HT-29 (cell line): ENCODE measurements around the gene DST. TPM values are rescaled to one million over a fixed set of nuclear protein-coding genes. Genes with fewer than 3 reads are reported as not detected.

ENCODE experiments used
- DNase-seq: peaks from one replicate; pipeline ENCODE4 v3.0.0-alpha.2; 2015; ENCODE audit warnings: low spot score
- total RNA-seq: library from RNA; depleted of rRNA; stranded (reverse); fragments of >200 nt; shearing (Covaris generic); gene quantifications from 2 replicates; pipeline ENCODE4 v1.2.3, GENCODE V29; 2014

DST gene
- total RNA-seq, 1 experiment from 2014 or later, result 33.5 TPM

GRCh38 chr6:56624046-56624727 is 18.5 kb downstream of the DST start:
- DNase-seq, result peak; percentile 81

DNA sequence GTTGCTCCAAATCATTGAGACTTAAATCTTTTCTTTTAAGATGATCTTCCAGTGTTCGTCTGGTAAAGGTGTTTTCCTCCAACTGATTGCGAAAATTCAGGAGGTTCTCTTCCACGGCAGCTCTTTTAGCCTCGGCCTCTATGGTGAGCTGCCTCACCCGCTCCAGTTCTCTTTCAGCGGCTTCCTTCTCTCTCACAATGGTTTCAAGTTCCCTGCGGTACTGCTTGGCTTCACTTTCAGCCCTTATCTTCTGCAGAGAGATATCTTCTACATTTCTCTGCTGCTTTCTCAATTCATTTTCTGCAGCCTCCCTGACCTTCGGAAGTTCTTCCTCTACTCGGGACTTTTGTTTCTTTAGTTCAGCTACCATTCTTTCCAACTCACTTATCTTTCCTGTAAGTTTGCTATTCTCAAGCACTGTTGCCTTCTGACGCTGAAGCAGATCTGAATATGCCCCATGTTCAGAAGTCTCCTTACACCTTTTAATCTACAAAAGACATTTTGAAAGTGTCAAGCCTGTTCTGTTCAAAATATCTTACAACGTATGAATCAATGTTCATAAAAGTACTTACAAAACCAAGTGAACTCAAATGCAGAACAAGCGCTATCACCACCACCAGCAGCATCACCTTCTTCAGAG is 22.3 kb downstream of the DST start:
- DNase-seq, result no peak

DNA sequence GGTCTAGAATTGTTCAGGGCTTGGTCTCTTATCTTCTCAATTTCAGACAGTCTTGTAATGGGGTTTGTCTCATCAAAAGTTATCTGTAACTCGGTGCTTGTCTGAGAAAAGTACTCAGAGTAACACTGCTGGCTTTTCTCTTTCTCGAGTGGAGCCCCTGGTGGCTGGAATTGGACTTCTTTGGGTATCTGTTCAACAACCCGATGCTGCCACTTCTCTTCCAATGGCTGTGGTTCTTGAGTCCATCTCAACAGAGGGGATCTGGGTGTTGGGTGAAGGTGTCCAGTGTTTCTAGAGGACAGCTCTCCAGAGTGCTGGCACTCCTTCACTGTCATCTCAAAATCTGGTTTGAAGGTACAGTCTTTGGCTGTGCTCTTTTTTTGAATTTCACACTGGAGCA is 24.6 kb downstream of the DST start:
- DNase-seq, result no peak

- no peak for DNase-seq
These were observed 25.7 kb downstream of the DST start for GRCh38 chr6:56616967-56617366.

DNA sequence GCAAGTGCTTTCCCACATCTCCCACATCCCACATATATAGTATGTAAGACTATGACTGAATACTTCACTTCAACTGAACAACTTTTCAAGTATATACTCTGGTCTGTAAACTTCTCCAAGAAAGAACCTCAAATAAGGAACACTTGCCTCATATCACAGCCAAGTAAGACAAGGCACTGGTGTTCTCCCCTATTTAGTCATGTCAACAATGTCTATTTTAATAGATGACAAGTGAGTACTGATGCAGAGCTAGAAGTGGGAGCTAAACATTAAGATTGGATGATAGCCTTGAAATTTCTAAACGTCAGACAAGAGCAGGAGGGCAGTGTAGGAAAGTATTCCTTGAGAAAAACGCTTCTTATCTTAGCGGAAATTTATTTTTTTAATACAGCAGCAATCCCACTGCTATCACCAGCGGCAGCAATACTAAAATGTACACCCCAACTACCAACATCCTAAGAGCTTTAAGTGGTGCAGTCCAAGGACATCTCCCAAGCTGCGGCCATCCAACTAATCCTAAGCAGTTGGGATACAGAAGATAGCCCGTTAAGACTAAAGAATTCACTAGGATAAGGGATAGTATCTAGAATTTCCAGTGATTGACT is 29.3 kb downstream of the DST start:
- no peak for DNase-seq

DNA sequence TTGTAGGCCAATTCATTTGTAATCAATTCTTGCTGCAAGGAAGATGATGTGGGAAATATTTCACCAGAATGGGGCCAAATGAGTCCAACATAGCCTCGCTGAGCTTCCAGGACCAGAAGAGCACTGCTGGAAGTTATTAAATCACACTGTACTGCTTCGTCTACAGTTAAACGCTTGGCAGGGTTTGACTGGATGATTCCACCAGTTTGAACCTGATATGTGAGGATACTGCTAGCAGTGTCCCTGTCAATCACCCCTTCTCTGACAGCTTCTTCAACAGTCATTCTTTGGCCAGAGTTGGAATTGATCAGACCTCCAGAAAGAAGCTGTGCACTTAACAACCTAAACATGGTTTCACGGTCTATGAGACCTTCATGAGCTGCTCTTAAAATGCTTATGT is 34.4 kb downstream of the DST start:
- no peak for DNase-seq

DNA sequence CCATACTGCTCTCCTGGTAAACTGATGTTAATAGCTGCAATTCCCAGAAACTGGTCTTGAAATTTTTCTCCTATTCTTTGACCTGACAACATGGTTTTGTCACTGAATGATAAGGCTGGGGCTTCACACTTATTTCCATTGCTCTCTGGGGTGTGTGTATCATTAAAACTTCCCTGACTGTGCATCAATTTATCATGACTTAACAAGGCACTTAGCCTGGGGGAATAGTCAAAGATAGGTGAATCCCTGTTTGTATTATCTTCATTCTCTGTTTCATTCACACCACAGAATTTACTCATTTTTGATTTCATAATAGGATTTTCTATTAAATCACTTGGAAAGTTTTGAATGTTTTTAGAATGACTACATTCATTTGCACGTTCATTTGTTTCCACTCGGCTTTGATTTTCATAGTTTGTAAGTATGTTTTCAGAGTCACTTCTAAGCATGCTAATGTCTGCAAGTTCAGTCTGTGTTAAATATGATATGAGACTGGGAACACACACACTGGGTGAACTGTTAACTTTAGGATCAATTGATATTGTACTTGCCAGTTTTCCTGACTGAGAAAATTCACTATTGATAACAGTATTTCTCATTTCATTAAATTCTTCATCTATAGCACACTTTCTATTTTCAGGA is 35.5 kb downstream of the DST start:
- DNase-seq, result no peak

- DNase-seq, result no peak
These were observed 37.3 kb downstream of the DST start for GRCh38 chr6:56605435-56605834.

DNA sequence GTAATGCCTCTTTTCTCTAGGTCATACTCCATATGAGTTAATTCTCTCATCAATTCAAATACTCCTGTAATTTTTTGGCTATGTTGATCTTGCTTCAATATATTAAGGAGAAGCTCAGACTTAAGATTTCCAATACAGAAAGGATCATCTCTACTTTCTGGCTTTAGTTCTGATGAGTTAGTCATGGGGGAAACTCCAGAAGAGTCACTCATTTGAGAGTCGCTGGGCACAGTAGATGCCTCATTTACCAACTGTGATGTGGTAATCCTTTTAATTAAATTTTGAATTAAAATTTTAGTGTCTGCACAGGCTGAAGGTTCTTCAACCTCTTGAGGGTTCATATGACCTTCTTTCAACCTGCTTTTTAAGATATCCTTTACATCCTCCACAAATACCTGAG is 38.5 kb downstream of the DST start:
- DNase-seq, result no peak

DNA sequence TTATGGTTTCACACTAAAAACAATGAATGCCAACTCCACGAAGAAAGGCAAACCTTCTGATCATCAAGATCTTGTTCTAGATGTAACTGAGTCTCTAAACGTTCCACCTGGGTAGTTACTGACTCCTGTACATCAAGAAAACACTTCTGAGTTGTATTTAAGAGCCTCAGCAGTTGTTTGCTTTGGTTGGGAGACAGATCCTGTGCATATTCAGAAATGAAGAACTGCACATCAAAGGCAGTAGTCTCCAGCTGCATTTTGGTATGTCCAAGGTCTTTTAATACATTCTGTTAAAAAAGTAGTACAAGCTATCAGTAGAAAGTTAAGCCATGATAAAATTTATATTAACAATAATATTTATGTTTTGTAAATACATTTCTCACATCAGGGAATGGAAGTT is 41.3 kb downstream of the DST start:
- DNase-seq, result no peak

- peak; percentile 85 for DNase-seq
These were observed 47.1 kb downstream of the DST start for GRCh38 chr6:56595490-56596122.

GRCh38 chr6:56594699-56595098 is 48.0 kb downstream of the DST start:
- DNase-seq, result no peak

DNA sequence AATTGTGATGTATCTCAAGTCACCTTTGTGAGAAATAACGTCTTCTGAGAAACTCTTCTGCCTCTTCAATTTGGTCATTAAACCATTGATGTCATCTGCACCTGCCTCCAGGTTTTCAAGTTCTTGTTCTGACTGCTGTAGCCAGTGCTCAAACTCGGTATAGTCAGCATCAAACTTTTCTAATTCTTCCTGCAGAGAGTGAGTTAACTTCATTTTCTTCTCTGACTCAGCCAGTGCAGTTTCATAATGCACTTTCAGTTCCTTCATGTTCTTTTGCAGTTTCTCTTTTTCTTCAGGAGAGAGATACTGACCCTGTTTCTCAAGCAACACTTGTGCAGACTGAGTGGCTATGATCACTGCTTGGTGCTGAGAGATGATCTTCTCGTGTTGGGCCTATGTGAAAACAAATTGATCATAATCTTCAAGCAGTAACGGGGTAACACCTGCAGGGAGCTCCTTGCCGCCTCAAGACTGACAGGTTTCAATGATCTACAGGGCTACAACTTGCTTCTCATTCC is 48.8 kb downstream of the DST start:
- DNase-seq, result no peak

GRCh38 chr6:56582236-56582635 is 60.5 kb downstream of the DST start:
- no peak for DNase-seq

- no peak for DNase-seq
These were observed 61.3 kb downstream of the DST start for GRCh38 chr6:56581296-56581925.

DNA sequence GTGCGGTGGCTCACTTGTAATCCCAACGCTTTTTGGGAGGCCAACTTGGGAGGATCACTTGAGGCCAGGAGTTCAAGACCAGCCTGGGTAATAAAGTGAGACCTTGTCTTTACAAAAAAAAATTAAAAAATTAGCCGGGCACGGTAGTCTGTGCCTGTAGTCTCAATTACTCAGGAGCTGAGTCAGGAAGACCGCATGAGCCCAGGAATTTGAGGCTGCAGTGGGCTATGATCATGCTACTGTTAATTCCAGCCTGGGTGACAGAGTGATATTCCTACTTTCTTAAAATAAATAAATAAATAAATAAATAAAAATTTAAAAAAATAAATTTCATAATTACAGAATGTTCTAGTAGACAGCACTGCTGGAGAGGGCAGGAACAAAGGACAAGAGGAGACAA is 62.4 kb downstream of the DST start:
- DNase-seq, result no peak

DNA sequence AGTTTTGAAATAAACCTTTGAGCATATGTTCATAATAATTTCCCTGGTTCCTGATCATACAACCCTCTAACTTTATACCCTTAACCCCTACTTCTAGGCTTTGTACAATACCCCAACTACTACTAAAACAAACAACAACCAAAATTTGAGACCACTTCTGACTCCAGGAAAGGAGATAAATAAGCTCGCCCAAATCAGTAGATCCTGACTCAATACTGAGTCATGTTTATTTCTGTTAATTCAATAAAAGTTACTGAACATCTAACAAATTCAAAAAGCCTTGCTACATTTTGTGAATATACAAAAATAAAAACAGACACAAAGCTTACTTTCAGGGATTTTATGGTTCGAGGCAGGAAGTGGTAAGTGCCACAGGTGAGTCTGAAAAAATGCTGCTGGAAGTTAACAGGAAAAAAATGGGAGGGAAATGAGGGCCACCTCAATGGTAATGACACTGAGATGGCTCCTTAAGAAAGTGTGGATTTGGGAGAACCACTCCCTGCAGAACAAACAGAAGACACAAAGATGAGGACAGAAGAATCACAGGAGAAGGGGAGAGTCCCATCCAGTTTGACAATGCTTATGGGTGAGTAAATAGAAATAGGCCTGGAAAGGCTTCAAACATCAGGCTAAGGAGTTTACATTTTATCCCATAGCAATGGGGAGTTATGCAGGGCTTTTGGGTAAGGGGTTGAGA is 63.4 kb downstream of the DST start:
- no peak for DNase-seq

DNA sequence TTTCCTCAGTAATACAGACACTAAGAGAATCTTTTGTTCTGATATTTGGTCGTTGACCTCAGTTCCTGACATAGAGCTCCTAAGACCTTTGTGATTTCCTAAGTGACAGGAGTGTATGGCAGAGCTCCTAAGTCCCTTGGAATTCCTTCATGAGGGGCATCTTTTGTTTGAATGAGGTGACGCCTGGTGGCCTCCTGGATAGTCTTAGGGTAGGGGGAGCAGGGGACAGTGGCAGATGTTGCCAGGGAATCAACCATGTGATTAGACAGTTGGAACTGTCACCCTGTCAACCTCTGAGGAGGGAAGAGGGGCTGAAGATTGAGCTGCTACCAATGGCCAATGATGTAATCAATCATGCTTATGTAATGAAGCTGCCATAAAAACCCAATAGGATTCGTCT is 67.0 kb downstream of the DST start:
- no peak for DNase-seq

GRCh38 chr6:56574292-56574691 is 68.4 kb downstream of the DST start:
- DNase-seq, result no peak

- DNase-seq, result no peak
These were observed 69.1 kb downstream of the DST start for GRCh38 chr6:56573624-56574023.
